ENCODE data around the gene CCDC154.
"Not testable (repeated sequence)": the region's sequence is repeated elsewhere in the genome, so short reads cannot be mapped to it uniquely, and the experiment has no call there.

CCDC154 gene

DNA sequence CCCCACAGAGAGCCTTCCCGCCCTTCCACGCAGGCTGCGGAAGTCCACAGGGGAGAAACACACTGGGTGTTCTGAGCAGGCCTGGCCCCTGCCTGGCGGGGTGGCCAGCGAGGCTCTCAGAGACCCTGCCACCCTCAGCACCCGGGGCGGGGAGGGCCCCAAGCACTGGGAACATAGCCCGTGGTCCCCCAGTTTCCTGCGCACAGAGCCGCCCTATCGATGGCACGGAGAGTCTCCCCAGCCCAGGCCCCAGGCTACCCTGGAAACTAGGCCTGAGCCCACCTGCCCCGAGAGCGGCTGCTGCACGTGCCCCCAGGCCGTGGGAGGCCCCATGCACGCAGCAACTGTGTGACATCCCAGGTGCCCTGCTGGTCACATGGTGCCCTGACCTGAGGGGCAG is 10.2 kb upstream of the CCDC154 start:
- DNase-seq: no peak

DNA sequence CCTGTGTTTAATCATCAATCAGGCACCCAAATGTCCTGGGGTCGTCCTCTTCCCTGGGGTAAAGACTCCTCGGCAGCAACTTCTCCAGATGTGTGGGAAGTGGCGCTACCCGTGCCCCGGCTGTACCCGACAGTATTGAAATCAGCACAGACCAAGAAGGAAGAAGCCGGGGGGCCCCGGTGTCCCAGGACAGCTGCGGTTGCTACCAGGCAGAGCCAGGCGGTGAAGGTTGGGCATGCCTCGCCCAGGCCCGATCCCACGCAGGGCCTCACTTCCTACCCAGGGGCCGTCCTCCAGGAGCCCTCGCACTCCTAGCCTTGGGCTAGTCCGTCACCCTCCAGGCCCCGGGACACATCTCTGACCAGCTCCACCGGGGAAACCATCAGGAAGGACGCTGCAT is 9.0 kb upstream of the CCDC154 start:
- no peak for DNase-seq

DNA sequence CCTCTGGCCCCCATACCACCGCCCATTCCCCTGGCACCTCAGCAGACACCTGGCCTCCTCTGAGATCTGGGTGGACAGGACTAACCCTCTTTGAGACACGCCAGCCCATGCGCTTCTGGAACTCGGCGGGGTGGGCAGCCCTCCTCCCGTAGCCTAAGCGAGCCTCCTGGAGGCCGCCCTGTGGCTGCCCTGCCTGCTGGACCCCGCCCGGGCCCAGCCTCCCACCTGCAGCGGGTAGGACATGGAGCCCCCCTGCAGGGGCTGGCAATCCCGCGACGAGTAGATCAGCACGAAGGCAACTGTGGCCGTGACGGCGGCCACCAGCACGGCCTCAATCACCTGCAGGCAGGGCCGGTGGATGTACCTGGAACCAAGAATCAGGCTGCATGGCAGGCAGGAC is 8.2 kb upstream of the CCDC154 start:
- no peak for DNase-seq

DNA sequence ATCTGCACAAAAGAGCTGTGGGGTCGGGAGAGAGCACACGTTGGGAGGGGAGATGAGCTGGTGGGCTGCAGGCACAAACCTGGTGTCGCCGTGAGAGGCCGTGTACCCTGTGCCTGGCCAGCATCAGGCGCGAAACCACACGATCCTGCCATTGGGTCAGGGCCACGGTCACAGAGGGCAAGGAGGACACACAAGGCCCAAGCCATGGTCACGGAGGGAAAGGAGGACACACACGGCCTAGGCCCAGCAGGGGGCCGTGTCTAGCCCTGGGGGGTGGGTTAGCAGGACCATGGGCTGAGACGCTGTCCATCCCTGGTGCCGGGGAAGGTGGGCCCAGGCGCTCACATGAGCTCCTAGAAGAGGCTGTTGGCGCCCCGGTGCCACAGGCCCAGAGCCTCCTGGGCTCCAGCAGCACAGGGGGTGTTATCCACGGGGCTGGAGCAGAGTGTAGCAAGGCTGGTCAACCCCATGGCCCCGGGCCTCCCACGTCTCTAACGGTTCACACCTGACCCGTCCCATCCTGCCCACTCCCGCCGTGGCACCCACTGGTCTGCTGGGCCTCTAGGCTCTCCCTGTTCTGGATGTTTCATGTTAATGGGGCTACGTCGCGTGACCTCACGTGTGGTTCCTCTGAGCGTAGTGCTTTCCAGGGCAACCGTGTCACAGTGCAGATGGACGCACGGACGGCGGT is 7.5 kb upstream of the CCDC154 start:
- DNase-seq: no peak

DNA sequence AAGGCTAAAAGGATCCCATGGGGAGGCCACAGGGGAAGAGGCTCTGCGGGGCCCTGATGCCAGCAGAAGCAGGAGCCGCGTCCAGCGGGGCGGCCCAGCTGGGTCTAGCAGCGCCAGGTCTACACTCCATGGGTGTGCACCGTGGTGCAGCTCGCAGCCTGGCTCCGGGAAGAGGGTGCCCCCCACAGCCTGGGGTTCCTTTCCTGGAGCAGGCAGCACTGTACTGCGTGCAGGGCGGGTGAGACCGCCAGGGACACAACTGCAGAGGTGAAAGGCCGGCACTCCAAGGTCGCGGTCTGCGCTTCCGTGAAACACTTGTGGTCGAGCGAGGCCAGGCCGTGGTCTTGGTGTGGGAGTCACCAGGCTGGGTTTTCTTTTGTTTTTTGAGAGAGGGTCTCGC is 6.5 kb upstream of the CCDC154 start:
- DNase-seq: no peak

DNA sequence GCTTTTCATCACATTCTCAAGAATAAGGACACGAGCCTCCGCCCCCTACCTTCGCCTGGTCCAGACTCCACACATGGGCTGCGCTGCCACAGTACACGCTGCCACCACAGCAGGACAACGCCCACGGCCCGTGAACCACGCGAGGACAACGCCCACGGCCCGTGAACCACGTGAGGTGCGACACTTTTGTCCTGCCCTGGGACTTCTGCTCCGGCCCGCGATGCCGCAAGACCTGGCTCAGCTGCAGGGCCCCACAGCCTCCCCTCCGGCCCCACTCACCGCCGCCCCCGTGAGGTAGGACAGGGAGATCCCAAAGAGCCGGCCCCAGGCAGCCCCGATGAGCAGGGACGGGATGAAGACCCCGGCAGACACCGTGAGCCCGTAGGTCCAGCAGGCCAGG is 5.9 kb upstream of the CCDC154 start:
- no peak for DNase-seq

DNA sequence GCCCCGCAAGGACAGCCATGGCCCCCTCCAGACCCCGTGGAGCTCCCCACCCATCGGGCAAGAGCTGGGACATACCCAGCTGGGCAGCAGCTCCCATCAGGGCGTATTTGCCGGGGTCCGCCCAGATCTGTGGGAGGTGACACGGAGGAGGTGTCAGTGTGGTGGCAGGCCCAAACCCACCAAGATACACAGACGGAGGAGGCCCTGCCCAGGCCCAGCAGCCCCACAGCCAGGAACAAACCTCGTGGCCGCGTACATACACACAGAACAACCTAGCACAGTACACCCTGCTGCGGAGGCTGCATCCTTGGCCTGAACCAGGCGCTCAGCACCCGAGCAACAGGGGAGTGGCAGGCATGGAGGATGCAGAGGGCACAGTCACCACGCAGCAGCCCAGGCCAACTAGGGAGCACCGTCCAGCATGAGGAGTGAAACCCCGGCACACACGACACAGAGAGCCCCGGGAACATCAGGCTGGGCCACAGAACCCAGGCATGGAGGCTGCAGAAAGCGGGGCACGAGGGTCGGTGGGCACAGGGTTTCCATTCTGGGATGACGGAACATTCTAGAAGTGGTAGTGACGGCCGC is 4.9 kb upstream of the CCDC154 start:
- DNase-seq: no peak

DNA sequence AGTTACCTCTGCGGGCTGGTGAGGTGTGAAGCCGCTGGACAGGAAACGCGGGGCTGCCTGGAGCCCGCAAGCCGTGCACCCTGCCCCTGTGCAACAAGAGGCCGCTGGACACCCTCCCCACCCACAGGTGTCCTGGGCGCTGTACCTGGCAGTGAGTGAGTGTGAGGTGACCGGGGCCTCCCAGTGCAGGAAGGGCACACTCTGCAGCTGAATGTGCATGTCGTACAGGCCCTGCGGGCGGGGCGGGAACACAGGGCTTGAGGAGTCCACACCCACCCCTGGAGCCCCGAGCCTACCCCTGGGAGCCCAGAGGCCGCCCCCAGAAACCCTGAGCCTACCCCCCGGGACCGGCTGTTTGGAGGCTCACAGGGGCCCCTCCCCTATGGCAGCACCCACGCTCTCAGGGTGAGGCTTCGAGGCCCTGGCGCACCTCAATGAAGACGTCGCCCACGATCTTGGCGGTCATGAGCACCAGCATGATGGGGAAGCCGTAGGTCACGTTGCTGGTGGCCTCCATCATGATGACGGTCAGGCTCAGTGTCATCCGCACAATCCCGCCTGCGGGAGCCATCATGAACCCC is 4.3 kb upstream of the CCDC154 start:
- no peak for DNase-seq

DNA sequence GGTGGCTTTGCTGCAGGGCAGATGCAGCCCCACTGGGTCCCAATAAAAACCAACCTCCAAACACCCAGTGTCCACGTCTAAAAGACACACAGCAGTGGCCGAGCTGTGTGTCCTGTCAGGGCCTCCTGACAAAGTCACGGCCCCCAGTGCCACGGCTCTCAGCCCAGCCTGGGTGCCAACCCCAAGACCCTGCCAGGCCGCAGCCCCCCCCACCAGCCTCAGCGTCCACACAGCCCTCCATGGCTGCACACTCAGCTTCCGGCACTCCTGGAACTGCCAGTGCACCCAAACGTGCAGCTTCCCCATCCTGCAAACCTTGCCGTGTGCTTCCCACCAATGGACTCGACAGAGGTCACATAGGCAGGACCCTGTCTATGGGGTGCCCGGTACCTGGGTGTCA is 3.6 kb upstream of the CCDC154 start:
- DNase-seq: no peak

DNA sequence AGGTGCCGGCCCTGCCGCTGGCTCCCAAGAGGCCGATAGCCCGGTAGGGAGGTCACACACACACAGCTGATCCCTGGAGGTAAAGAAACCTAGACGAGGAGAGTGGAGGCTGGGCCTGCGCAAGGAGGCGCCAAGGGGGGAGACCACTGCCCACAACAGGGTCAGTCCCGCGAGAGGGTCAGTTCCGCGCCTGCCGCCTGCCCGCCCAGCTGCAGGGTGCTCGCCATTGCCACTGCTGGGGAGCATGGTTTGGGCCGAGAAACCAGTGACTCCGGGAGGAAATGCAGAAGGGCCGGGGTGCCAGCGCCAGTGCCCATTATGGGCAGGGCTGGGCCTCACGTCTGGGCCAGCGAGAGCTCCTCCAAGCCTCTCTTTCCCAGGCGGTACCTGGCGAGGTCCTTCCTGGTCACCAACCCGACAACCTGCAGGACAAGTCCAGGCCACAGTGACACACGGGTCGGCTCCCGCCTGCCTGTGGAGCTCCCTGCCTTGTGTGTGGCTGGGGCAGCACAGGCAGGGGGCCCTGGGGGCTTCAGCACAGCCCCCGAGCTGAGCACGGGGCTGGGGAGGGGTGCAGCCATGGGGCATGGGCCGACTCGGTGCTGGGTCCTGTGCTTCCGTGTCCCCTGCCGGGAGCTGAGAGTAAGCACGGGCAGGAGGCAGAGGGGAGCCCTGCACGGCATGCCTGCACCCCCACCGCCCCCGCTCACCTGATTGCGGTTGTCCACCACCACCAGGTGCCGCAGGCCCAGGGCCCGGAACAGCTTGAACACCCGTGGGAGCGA is 2.1 kb upstream of the CCDC154 start:
- DNase-seq: no peak

DNA sequence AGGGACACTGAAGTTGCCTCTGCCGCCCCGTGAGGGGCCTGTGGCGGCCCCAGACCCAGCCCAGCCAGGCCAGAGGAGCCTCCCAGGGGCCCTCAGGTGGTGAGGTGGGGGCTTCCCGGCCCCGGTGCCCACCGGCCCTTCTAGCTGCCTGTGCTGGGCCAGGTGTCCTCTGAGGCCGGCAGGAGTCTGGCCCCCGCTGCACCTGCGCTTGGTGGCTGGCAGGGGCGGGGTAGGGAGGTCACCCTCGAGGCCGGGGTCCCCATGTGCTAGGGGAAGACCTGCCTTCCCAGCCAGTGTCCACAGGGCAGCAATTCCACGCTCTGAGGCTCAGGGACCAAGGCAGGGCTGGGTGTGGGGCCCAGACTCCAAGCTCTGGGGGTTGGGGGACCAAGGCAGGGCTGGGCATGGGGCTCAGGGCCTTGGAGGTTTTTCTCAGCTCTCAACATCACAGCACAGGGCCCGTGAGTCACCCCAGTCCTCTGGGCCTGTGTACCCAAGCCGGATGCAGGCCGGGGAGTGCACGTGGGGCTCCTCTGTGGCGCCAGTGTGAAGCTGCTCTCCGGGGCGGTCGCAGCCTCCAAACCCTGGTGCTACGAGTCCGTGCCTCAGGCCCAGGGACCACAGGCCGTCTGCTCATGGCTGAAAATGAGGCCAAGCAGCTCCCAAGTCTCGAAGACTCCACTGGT is 1.3 kb upstream of the CCDC154 start:
- no peak for DNase-seq

DNA sequence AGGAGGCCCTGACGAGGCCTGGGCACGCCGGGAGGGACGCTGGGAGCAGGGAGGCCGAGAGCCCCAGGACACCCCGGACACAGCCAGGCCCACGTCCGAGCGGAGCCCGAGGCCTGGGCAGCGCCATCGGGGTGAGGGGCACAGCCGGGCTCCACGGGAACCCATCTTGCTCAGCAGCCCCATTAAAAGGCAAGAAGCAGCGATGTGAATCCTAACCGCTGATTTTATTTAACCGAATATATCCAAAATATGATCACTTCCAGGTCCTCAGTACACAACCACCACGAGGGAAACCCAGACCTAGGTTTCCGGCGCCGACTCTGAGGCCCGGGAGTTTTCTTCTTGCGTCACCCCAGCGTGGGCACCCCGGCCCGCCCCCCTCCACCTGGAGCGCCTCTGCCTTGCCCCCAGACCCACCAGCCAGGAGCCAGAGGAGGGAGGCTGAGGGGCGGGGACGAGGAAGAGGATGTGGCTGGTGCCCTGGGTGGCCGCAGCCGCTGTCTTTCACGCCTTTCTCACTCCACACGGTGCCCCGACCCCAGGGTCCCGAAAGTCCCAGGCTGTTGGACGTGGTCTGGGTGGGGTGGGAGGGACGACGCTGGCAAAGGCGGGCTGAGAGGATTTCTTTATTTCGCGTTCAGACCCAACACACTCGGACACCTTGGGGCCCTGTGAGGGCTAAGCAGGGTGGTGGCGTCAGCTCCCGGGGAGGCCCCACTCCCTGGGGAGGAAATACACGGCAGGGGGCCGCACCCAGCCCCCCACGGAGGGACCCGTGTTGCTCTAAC is 568 bp upstream of the CCDC154 start:
- DNase-seq: no peak

DNA sequence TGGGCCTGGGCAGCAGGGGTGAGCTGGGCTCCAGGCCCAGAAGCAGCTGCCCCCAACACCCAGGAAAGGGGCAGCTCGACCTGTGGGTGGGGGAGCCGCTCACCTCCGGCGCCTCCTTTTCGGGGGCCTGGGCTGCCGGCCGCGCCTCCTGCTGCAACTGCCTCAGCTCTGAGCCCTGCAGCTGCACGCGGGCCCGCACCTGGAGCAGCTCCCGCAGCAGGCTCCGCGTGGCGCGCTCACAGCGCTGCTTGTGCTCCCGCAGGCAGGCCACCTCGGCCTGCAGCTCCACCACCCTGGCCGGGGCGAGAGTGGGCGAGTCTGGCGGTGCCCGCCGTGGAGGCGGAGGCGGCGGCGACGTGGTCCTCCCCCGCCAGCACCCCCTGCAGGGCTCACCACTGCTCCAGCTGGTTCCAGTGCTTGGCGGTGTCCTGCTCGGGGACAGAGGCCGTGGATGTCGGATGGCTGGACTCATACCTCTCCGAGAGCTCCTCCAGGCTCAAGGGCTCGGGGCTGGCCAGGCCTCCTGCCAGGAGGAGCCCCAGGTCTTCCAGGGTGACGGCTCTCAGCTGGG is 868 bp downstream of the CCDC154 start:
- no peak for DNase-seq

DNA sequence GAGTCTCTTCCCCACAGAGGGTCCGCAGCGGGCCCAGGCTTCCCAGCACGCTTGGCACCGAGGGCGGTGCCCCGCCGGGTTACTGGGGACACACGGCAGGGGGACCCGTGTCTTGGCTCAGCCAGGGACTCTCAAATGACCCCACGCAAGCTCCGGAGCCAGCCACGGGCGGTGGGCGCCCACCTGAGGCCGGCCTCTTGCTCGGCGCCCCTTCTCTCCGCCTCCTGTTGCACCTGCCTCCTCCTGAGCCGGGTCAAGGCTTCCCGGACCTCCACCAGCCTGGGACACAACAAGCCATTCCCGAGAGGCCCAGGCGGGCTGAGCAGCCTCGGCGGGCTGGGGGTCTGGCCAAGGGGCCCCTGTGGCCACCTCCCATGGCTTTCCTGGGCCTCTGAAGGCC is 1.7 kb downstream of the CCDC154 start:
- no peak for DNase-seq

DNA sequence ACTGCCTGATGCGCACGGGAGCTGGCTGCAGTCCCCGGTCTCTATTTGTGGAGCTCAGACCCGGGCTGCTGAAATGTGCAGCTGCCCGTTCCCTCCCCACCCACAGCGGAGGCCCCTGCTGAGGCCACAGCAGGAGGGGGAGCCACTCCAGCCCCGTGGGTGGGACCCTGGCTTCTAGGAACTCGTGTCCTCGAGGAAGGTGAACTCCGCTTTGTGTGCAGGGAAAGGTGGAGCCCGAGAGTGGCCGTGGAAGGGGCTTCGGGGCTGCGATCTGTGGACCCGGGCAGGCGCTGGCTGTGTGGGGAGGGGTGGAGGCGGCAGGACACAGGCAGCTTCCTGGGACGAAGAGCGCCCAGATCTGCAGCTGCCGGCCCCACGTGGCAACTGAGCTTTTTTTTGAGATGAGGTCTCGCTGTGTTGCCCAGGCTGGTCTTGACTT is 2.9 kb downstream of the CCDC154 start:
- no peak for DNase-seq

DNA sequence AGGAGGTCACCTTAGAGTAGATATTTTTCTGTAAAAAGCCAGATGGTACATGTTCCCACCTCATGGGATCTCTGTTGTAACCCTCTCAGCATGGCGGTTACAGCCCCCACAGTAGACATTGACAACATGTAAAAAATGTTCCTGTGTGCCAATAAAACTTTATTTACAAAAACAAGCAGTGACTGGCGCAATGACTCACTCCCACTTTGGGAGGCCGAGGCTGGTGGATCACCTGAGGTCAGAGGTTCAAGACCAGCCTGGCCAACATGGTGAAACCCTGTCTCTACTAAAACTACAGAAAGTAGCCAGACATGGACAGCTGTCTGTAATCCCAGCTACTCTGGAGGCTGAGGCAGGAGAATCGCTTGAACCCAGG is 4.7 kb downstream of the CCDC154 start:
- not testable (repeated sequence) for DNase-seq

DNA sequence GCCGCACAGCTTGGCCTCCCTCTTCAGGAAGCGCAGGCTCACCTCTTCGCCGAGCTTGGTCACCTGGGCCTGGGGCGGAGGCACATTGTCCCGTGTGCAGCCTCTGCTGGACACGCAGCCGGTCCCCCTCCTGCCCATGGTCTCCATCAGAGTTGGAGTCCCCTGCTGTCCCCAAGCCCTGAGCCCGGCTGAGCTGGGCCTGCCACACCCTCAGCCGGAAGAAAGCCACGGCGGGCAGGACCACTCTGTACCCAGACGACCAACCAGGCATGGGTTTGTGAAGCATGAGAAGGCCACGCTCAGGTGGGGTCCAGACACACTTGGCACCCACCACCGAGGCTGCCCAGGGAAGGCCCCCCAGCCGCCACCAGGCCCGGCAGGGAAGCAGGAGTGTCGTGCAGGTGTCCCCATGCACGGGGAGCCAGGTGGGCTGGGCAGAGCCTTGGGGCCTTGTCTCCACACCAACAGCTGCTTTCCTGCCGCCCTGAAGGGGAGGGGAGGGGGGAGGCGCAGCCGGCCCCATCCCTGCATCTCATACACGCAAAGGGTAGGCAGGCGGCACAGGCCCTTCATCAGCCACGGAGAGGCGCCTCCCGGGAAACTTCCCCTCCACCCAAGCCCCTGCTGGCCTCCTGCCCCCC is 5.2 kb downstream of the CCDC154 start:
- DNase-seq: no peak

DNA sequence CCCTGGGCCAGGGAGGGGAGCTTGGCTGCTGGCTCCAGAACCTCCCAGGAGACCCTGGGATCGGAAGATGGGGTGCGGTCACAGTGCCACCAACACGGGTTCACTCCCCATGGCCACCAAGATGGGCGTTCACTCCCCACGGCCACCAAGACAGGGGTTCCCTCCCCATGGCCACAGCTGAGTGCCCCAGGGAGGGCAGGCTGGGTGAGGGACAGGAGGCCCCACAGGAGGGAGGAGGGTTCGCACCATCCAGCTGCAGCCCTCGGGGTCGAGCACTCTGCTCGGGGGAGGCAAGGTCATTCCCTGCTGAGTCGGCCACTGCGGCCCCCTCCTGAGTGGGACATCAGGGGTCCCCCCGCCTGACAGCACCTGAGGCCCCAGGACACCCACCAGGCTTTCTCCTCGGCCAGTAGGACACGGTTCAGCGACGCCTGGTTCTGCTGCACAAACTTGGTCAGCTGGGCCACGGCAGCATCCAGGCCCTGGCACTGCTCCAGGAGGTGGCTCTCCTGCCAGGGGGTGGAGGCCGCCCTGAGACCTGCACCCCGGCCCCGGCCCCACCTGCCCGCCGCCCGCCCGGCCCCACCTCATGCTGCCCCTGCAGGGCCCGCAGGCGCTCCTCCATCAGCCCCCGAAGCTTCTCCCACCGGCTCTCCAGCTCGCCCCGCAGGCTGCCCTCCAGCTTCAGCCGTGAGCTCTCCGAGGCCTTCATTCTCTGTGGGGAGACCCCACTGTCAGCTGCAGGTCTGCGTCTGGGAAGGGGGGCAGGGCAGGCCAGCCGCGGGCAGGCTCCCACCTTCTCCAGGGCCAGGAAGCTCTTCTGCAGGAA is 5.9 kb downstream of the CCDC154 start:
- no peak for DNase-seq

DNA sequence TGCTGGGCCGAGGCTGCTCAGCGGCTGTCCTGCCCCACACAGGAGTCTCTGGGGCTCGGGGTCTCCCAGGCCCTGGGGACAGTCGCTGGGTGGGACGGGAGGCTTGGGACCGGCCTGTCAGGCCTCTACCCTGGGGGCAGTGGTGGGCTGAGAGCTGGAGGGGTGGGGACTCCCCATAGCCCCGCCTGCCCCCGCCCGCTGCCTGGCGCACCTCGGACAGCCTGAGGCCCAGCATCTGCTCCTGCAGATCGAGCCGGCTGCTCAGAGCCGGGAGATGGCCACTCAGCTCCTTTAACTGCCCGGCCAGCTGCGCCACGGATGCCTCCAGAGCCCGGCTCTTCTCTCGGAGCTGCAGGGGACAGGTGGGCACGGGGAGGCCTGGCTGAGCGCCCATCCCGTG is 6.8 kb downstream of the CCDC154 start:
- no peak for DNase-seq

DNA sequence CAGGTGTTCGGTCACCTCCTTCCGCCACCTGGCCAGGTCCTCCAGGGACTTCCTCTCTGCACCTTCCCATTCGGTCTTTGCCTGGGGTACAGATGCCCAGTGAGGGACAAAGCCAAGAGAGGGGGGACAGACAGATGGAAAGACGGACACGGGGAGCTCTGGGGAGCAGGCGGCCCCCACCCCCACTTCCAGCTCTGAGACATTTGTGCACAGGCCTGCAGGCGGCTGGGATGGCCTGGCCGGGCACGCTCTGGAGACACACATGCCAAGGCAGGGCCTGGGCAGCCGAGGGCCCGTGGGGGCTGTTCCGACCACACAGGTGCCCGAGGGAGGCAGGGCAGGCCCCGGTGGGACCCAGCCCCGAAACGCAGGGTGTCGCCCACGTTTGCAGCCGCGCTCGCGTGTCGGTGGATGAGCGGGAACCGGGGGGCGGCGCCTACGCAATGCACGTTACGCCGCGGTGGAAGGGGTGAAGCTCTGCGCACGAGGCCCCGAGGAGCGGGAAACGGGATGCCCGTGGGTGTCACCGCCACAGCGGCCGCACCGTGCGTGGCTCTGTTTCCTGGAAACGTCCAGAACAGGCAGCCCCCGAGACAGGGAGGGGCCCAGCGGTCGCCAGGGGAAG is 7.5 kb downstream of the CCDC154 start:
- no peak for DNase-seq
